GM19099 (cell line): Measurements from ENCODE around the gene PSTPIP1.

Experiments used
- POLR2A ChIP-seq: IDR thresholded peaks from 3 replicates; pipeline ENCODE4 v1.6.1; 2011; ENCODE audit warnings: low read depth; ENCODE audit not compliant: insufficient read length; ENCODE audit errors: extremely low read depth

The PSTPIP1 gene

GRCh38 chr15:77017761-77018720 lies 23.1 kb downstream of the PSTPIP1 start:
- no peak for TF ChIP-seq POLR2A

GRCh38 chr15:77018796-77019505 lies 24.0 kb downstream of the PSTPIP1 start:
- TF ChIP-seq POLR2A = no peak

- TF ChIP-seq POLR2A = no peak
Observed at GRCh38 chr15:77019521-77020331, 24.8 kb downstream of the PSTPIP1 start.

GRCh38 chr15:77020348-77021087 lies 25.6 kb downstream of the PSTPIP1 start:
- TF ChIP-seq POLR2A = no peak

GRCh38 chr15:77021088-77021481 lies 26.2 kb downstream of the PSTPIP1 start:
- TF ChIP-seq POLR2A = no peak

- TF ChIP-seq POLR2A = no peak
Observed at GRCh38 chr15:77021803-77022381, 27.0 kb downstream of the PSTPIP1 start.

GRCh38 chr15:77022646-77023575 lies 28.0 kb downstream of the PSTPIP1 start:
- no peak for TF ChIP-seq POLR2A

- TF ChIP-seq POLR2A = no peak
Observed at GRCh38 chr15:77023576-77024272, 28.8 kb downstream of the PSTPIP1 start.

- TF ChIP-seq POLR2A = no peak
Observed at GRCh38 chr15:77024273-77025082, 29.6 kb downstream of the PSTPIP1 start.

GRCh38 chr15:77025083-77025901 lies 30.4 kb downstream of the PSTPIP1 start:
- no peak for TF ChIP-seq POLR2A

- no peak for TF ChIP-seq POLR2A
Observed at GRCh38 chr15:77025941-77026411, 31.1 kb downstream of the PSTPIP1 start.
